ENCODE measurements around the gene FGF18. TPM values are rescaled to one million over a fixed set of nuclear protein-coding genes. Genes with fewer than 3 reads are reported as not detected.

The FGF18 gene
- total and polyA plus RNA-seq, 2 experiments from 2014 or later: 0.56 to 0.86 TPM

GRCh38 chr5:171388816-171389168 is 30.7 kb upstream of the FGF18 start (continued):
- TF ChIP-seq ZNF462 (CRISPR knock-in tag; IDR thresholded peaks at IDR 0.05) (no peak), ETS1 (IDR thresholded peaks at IDR 0.05) (no peak), STAT1 (IDR thresholded peaks at IDR 0.05; ENCODE audit: unreplicated experiment) (no peak), NANOG (IDR thresholded peaks at IDR 0.05; ENCODE audit: borderline replicate concordance) (no peak), ZNF331 (CRISPR knock-in tag; IDR thresholded peaks at IDR 0.05; ENCODE audit: low read depth) (no peak), CREB1 (CRISPR knock-in tag; IDR thresholded peaks at IDR 0.05; ENCODE audit: low read depth) (no peak), EZH2phosphoT487 (IDR thresholded peaks at IDR 0.05; ENCODE audit: unreplicated experiment) (no peak), ZNF114 (CRISPR knock-in tag; IDR thresholded peaks at IDR 0.05) (no peak)

GRCh38 chr5:171390883-171391677 is 28.4 kb upstream of the FGF18 start:
- Histone ChIP-seq H3K4me3 (peak overlapping the region; percentile 88), H3K27ac (ENCODE audit: low read depth) (peak overlapping the region; percentile 67; the same call in 1 of the 2 replicates), H3K4me2 (peak overlapping the region; percentile 92), H3K4me1 (ENCODE audit: insufficient read depth) (peaks cover 43% of the 10 kb centered on the region), H2AFZ (no peak overlapping the region), H4K20me1 (replicated peaks; ENCODE audit: insufficient read depth) (peaks cover 76% of the 10 kb centered on the region), H3K36me3 (ENCODE audit: insufficient read depth) (peaks cover 76% of the 10 kb centered on the region), H3K27me3 (ENCODE audit: insufficient read depth) (no peaks in the 10 kb centered on the region), H3F3A (replicated peaks; ENCODE audit: low read depth) (peaks cover 28% of the 10 kb centered on the region), H3K9me2 (ENCODE audit: insufficient read depth) (no peaks in the 10 kb centered on the region), H3K79me2 (replicated peaks; ENCODE audit: insufficient read depth) (peaks cover 85% of the 10 kb centered on the region)
- H3K36me3 Mint-ChIP-seq (ENCODE audit: low read depth): peaks cover 86% of the 10 kb centered on the region
- H3K4me3 Mint-ChIP-seq: peak overlapping the region; percentile 100
- DNase-seq (ENCODE audit: low spot score): no peak
- ATAC-seq: no peak
- peak overlapping the region; percentile 75 for H3K27ac Mint-ChIP-seq
- peaks cover 16% of the 10 kb centered on the region for H3K9me3 Mint-ChIP-seq
- peaks cover 32% of the 10 kb centered on the region for H3K27me3 Mint-ChIP-seq (ENCODE audit: insufficient read depth, low read depth, poor library complexity)
- peaks cover 35% of the 10 kb centered on the region for H3K4me1 Mint-ChIP-seq
- TF ChIP-seq ZNF462 (CRISPR knock-in tag; IDR thresholded peaks at IDR 0.05): no peak
